CD14-positive monocyte (primary cell): ENCODE measurements around the gene RUSC2. TPM values are rescaled to one million over a fixed set of nuclear protein-coding genes. Genes with fewer than 3 reads are reported as not detected.

Source experiments
- DNase-seq, 3 donors: peaks; one replicate each; pipeline ENCODE4 v3.0.0-alpha.2; 2011 to 2022
- H2AFZ ChIP-seq: 2 replicates; pipeline ENCODE4 v1.6.0; 2012; ENCODE audit warnings: mild to moderate bottlenecking, low read depth, low read length, inconsistent platforms; ENCODE audit not compliant: insufficient read depth, poor library complexity, severe bottlenecking
- H3K27ac ChIP-seq, 2 donors: 1 replicate in 1 of 2; 2 replicates in 1 of 2; pipeline ENCODE4 v1.5.1; 2012 to 2013; ENCODE audit warnings: low read length in 2 of 2, control low read depth in 1 of 2, inconsistent platforms in 1 of 2, low read depth in 1 of 2, mild to moderate bottlenecking in 1 of 2
- H3K27me3 ChIP-seq, 2 donors: one replicate each; pipeline versions ENCODE4 v1.6.0 to v1.6.1; 2011 to 2013; ENCODE audit warnings: low read length in 2 of 2; ENCODE audit not compliant: control insufficient read depth in 2 of 2, insufficient read depth in 2 of 2
- H3K36me3 ChIP-seq, 2 donors: replicated peaks in 1 of 2; 1 replicate in 1 of 2; 2 replicates in 1 of 2; pipeline versions ENCODE4 v1.5.1 to v1.6.1; 2012 to 2013; ENCODE audit warnings: low read length in 2 of 2, control low read depth in 1 of 2, inconsistent platforms in 1 of 2, mild to moderate bottlenecking in 1 of 2; ENCODE audit not compliant: insufficient read depth in 2 of 2, control insufficient read depth in 1 of 2
- H3K4me1 ChIP-seq, 2 donors: 1 replicate in 1 of 2; 2 replicates in 1 of 2; pipeline versions ENCODE4 v1.5.1 to v1.6.1; 2012 to 2013; ENCODE audit warnings: low read length in 2 of 2, control low read depth in 1 of 2, inconsistent platforms in 1 of 2, mild to moderate bottlenecking in 1 of 2, moderate library complexity in 1 of 2; ENCODE audit not compliant: insufficient read depth in 2 of 2, control insufficient read depth in 1 of 2
- H3K4me2 ChIP-seq: replicated peaks from 2 replicates; pipeline ENCODE3; 2012; ENCODE audit warnings: low read length, moderate library complexity, mild to moderate bottlenecking; ENCODE audit not compliant: poor library complexity, severe bottlenecking; ENCODE audit errors: extremely low read depth
- H3K4me3 ChIP-seq, 3 experiments: fragments of 200-600 bp in 1 of 3; sonication (generic) in 1 of 3; replicated peaks in 1 of 3; 1 replicate in 2 of 3; 2 replicates in 1 of 3; pipeline ENCODE4 v1.5.1; 2011 to 2013; ENCODE audit warnings: low read length in 3 of 3, mild to moderate bottlenecking in 3 of 3, control low read depth in 2 of 3, low read depth in 2 of 3, inconsistent platforms in 1 of 3, moderate library complexity in 1 of 3
- H3K79me2 ChIP-seq: 2 replicates; pipeline ENCODE4 v1.6.0; 2012; ENCODE audit warnings: mild to moderate bottlenecking, control low read depth, inconsistent platforms, low read length, moderate library complexity; ENCODE audit not compliant: insufficient read depth
- H3K9ac ChIP-seq: 2 replicates; pipeline ENCODE4 v1.6.0; 2017; ENCODE audit warnings: low read length, mild to moderate bottlenecking; ENCODE audit not compliant: insufficient read depth, poor library complexity, severe bottlenecking
- H3K9me3 ChIP-seq, 2 donors: replicated peaks in 1 of 2; 1 replicate in 1 of 2; 2 replicates in 1 of 2; pipeline versions ENCODE4 v1.5.1 to v1.6.1; 2012 to 2013; ENCODE audit warnings: low read length in 2 of 2, control low read depth in 1 of 2; ENCODE audit not compliant: control insufficient read depth in 1 of 2, insufficient read depth in 1 of 2
- H4K20me1 ChIP-seq: 2 replicates; pipeline ENCODE4 v1.6.0; 2012; ENCODE audit warnings: mild to moderate bottlenecking, low read length, control low read depth, moderate library complexity; ENCODE audit not compliant: insufficient read depth
- H3K27ac Mint-ChIP-seq, 7 donors: one replicate each; pipeline ENCODE4 v1.8.0; 2020; ENCODE audit warnings: mild to moderate bottlenecking in 7 of 7, mixed read lengths in 7 of 7, moderate library complexity in 6 of 7, inconsistent platforms in 2 of 7
- H3K27me3 Mint-ChIP-seq, 3 donors: one replicate each; pipeline ENCODE4 v1.8.0; 2021 to 2022; ENCODE audit warnings: low read depth in 3 of 3, mild to moderate bottlenecking in 3 of 3, mixed read lengths in 3 of 3, moderate library complexity in 3 of 3, inconsistent platforms in 1 of 3
- H3K36me3 Mint-ChIP-seq, 2 donors: one replicate each; pipeline ENCODE4 v1.8.0; 2020; ENCODE audit warnings: mixed read lengths in 2 of 2, inconsistent platforms in 1 of 2, mild to moderate bottlenecking in 1 of 2
- H3K4me1 Mint-ChIP-seq: one replicate; pipeline ENCODE4 v1.8.0; 2020; ENCODE audit warnings: mild to moderate bottlenecking, mixed read lengths
- H3K4me3 Mint-ChIP-seq, 2 donors: one replicate each; pipeline ENCODE4 v1.8.0; 2020; ENCODE audit warnings: mild to moderate bottlenecking in 2 of 2, mixed read lengths in 2 of 2, moderate library complexity in 1 of 2
- H3K9me3 Mint-ChIP-seq, 7 donors: one replicate each; pipeline ENCODE4 v1.8.0; 2020 to 2022; ENCODE audit warnings: mixed read lengths in 7 of 7, mild to moderate bottlenecking in 6 of 7, moderate library complexity in 6 of 7, inconsistent platforms in 2 of 7
- CTCF ChIP-seq: fragments of 200-600 bp; IDR thresholded peaks from one replicate; pipeline ENCODE4 v1.8.0; 2022; ENCODE audit warnings: antibody characterized with exemption, mild to moderate bottlenecking
- WGBS: methylation state at CpG from one replicate; pipeline ENCODE4 v1.1.5; 2013; ENCODE audit warnings: missing lambda C conversion rate; ENCODE audit not compliant: insufficient coverage; 5-methylcytosine and 5-hydroxymethylcytosine counted together
- intact Hi-C, 2 donors: fragments of 100-400 bp; cut with micrococcal nuclease; formaldehyde crosslinking; loops; one replicate each; pipeline versions ENCODE4 v1.15.0 to v1.15.1; 2023
- polyA plus RNA-seq, 3 donors: library from polyadenylated mRNA; depleted of rRNA in 1 of 3; unstranded in 2 of 3; stranded (reverse) in 1 of 3; fragments of 300-500 nt in 2 of 3; fragments of >200 nt in 1 of 3; fragmentation: Illumina TruSeq in 2 of 3; gene quantifications; 1 replicate in 2 of 3; 2 replicates in 1 of 3; pipeline ENCODE4 v1.2.3, GENCODE V29; 2012 to 2021

RUSC2 gene
- polyA plus RNA-seq, 3 donors = 2.2 to 18.8 (median 3.7) TPM

GRCh38 chr9:35500130-35500748 lies 10.3 kb downstream of the RUSC2 start:
- peaks cover 92% of the 10 kb centered on the region for H3K79me2 ChIP-seq
- no peak overlapping the region for H3K27ac ChIP-seq
- H3K27ac Mint-ChIP-seq = no peak overlapping the region

GRCh38 chr9:35501946-35502345 lies 12.0 kb downstream of the RUSC2 start:
- no peaks in the 10 kb centered on the region for H3K27me3 ChIP-seq
- H3K9me3 ChIP-seq = no peaks in the 10 kb centered on the region
- Mint-ChIP-seq H3K36me3 (peaks cover under 1 to 6% of the 10 kb centered on the region in 2 donors), H3K27me3 (no peaks in the 10 kb centered on the region), H3K27ac (no peak overlapping the region), H3K9me3 (peaks cover 3 to 23% (median 9%) of the 10 kb centered on the region in 7 donors), H3K4me3 (no peak overlapping the region), H3K4me1 (peaks cover 19% of the 10 kb centered on the region)
- no peak overlapping the region for H3K4me3 ChIP-seq
- intact Hi-C loops = no loop called here
- H3K9ac ChIP-seq = no peak overlapping the region
- H3K4me2 ChIP-seq = no peak overlapping the region
- H3K4me1 ChIP-seq = peaks cover 8% of the 10 kb centered on the region in 2 donors
- H3K36me3 ChIP-seq = peaks cover 0 to 2% of the 10 kb centered on the region in 2 donors
- no peak overlapping the region for H3K27ac ChIP-seq
- no peak for DNase-seq
- H4K20me1 ChIP-seq = peaks cover 19% of the 10 kb centered on the region
- peaks cover 84% of the 10 kb centered on the region for H3K79me2 ChIP-seq
- TF ChIP-seq CTCF = no peak
- 83% methylated on average over 1 of the region's 1 CpG for WGBS
- H2AFZ ChIP-seq = no peak overlapping the region

More at GRCh38 chr9:35500130-35500748, 10.3 kb downstream of the RUSC2 start:
- Mint-ChIP-seq H3K36me3 (peaks cover 9 to 12% of the 10 kb centered on the region in 2 donors), H3K9me3 (peaks cover 3 to 23% (median 9%) of the 10 kb centered on the region in 7 donors), H3K4me1 (peaks cover 12% of the 10 kb centered on the region), H3K27me3 (no peaks in the 10 kb centered on the region), H3K4me3 (no peak overlapping the region)
- no CpG with 5 or more reads among the region's 1 CpG for WGBS
- Histone ChIP-seq H3K4me2 (no peak overlapping the region), H3K9me3 (no peaks in the 10 kb centered on the region), H3K9ac (no peak overlapping the region), H3K36me3 (peaks cover 0 to 12% of the 10 kb centered on the region in 2 donors), H4K20me1 (peaks cover 35% of the 10 kb centered on the region), H3K27me3 (no peaks in the 10 kb centered on the region), H3K4me1 (no peaks in the 10 kb centered on the region), H3K4me3 (no peak overlapping the region), H2AFZ (no peak overlapping the region)
- TF ChIP-seq CTCF = no peak
- intact Hi-C loops = no loop called here
- no peak for DNase-seq
